SK-N-MC (cell line): ENCODE measurements around the gene ANKRD11.

Experiments
- EZH2 ChIP-seq: fragments of 200-600 bp; sonication (generic); IDR thresholded peaks from one replicate; pipeline ENCODE4 v1.6.1; 2017; ENCODE audit warnings: antibody characterized with exemption
- FOXP2 ChIP-seq: optimal IDR thresholded peaks from 2 replicates; pipeline ENCODE3; 2011; ENCODE audit warnings: mild to moderate bottlenecking, moderate library complexity; ENCODE audit not compliant: insufficient read depth; ENCODE audit errors: extremely low read length, control extremely low read depth
- POLR2AphosphoS5 ChIP-seq: IDR thresholded peaks from 2 replicates; pipeline ENCODE4 v1.6.1; 2012; ENCODE audit warnings: mild to moderate bottlenecking, low read depth, low read length, borderline replicate concordance

DNA sequence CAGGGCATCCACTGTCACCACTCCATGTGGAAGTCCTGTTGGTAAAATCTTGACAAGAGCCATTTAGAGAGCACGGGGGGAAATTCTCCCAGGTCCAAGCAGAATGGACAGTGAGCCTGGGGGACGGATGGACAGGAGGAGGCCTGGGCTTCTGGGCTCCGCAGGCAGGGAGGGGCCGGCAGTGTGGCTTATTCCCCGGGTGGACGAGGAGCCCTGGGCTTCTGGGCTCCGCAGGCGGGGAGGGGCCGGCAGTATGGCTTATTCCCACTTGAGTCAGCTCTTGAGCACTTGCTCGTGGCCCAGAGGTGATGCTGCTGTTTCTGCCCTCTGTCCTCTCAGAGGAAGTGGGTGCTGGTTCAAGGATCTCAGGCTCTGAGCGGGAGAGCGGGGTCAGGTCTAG lies 47.9 kb upstream of the ANKRD11 start:
- TF ChIP-seq POLR2AphosphoS5 (no peak), EZH2 (no peak), FOXP2 (no peak)
